HCT116 (cell line): ENCODE results near the gene IL1RAPL2. TPM values are rescaled to one million over a fixed set of nuclear protein-coding genes. Genes with fewer than 3 reads are reported as not detected.

Experiments
- ATAC-seq: fragments of 200-7000 bp; cut with Tn5 transposase; 2 replicates; pipeline ENCODE4 v1.9.1; 2020; ENCODE audit warnings: mild to moderate bottlenecking, moderate library complexity
- BruUV-seq: library from RNA; stranded (reverse); fragments of 400-500 nt; replicated peaks from 2 replicates; lab custom pipeline; 2021; lab: Mats Ljungman, UMichigan
- CTCF ChIA-PET: fragments of 300-600 bp; sonication (Branson Sonifier 250); formaldehyde crosslinking; loops from one replicate; lab custom pipeline; 2021; ENCODE audit warnings: antibody characterized with exemption; lab: Charles Lee
- POLR2A ChIA-PET: fragments of 300-600, 350-600 bp; sonication (Branson Sonifier 250); formaldehyde crosslinking; loops from one replicate; lab custom pipeline; 2021; ENCODE audit warnings: antibody characterized with exemption; lab: Charles Lee
- RAD21 ChIA-PET, 2 experiments: fragments of 300-600 bp; sonication (Branson Sonifier 250); formaldehyde crosslinking; loops; one replicate each; lab custom pipeline; 2023; ENCODE audit warnings: low total read pairs in 2 of 2; ENCODE audit not compliant: uncharacterized antibody in 2 of 2, unreplicated experiment in 2 of 2, low non-redundant PET in 1 of 2; lab: Charles Lee
- DNase-seq: peaks from one replicate; pipeline ENCODE4 v3.0.0-alpha.2; 2010; ENCODE audit warnings: low read depth, low spot score
- H2AFZ ChIP-seq: fragments of 200-600 bp; shearing (Covaris generic), sonication (generic); 2 replicates; pipeline ENCODE4 v1.6.1; 2017; ENCODE audit warnings: low read depth, mixed run types, mixed read lengths, antibody characterized with exemption, low read length; ENCODE audit not compliant: poor library complexity, severe bottlenecking
- H3K27ac ChIP-seq: 2 replicates; pipeline ENCODE4 v1.5.1; 2012; ENCODE audit warnings: low read depth, low read length
- H3K27me3 ChIP-seq: fragments of 200-600 bp; sonication (generic); 2 replicates; pipeline ENCODE4 v1.6.1; 2016; ENCODE audit warnings: mixed run types, low read length, mixed read lengths; ENCODE audit not compliant: insufficient read depth
- H3K36me3 ChIP-seq, 2 experiments: fragments of 200-500 bp in 1 of 2; fragments of 200-600 bp in 1 of 2; sonication (Bioruptor generic) in 1 of 2; sonication (generic) in 1 of 2; 2 replicates each; pipeline versions ENCODE4 v1.5.1 to v1.6.1; 2014 to 2016; ENCODE audit warnings: low read length in 2 of 2, inconsistent platforms in 1 of 2, mixed read lengths in 1 of 2, mixed run types in 1 of 2; ENCODE audit not compliant: insufficient read depth in 2 of 2, control insufficient read depth in 1 of 2
- H3K4me1 ChIP-seq, 2 experiments: fragments of 200-600 bp in 1 of 2; sonication (generic) in 1 of 2; 2 replicates each; pipeline versions ENCODE4 v1.5.1 to v1.6.1; 2012 to 2017; ENCODE audit warnings: low read length in 2 of 2, inconsistent platforms in 1 of 2, mild to moderate bottlenecking in 1 of 2, mixed read lengths in 1 of 2, mixed run types in 1 of 2, moderate library complexity in 1 of 2; ENCODE audit not compliant: insufficient read depth in 2 of 2, control insufficient read depth in 1 of 2
- H3K4me2 ChIP-seq: fragments of 200-600 bp; sonication (generic); 2 replicates; pipeline ENCODE4 v1.6.1; 2017; ENCODE audit warnings: mixed run types, low read length, mixed read lengths
- H3K4me3 ChIP-seq, 2 experiments: fragments of 200-600 bp in 1 of 2; sonication (generic) in 1 of 2; replicated peaks in 1 of 2; 2 replicates each; pipeline ENCODE4 v1.5.1; 2011 to 2016; ENCODE audit warnings: low read length in 2 of 2, control low read depth in 1 of 2, low read depth in 1 of 2, mild to moderate bottlenecking in 1 of 2, mixed read lengths in 1 of 2, mixed run types in 1 of 2
- H3K79me2 ChIP-seq: fragments of 200-600 bp; sonication (generic); 2 replicates; pipeline ENCODE4 v1.6.1; 2017; ENCODE audit warnings: mild to moderate bottlenecking, mixed run types, low read length, moderate library complexity, mixed read lengths; ENCODE audit not compliant: insufficient read depth
- H3K9ac ChIP-seq: fragments of 200-600 bp; sonication (generic); 2 replicates; pipeline ENCODE4 v1.6.1; 2016; ENCODE audit warnings: low read length, mixed read lengths
- H3K9me2 ChIP-seq: fragments of 200-600 bp; sonication (generic), shearing (Covaris generic); 2 replicates; pipeline ENCODE4 v1.6.1; 2017; ENCODE audit warnings: mixed run types, mild to moderate bottlenecking, moderate library complexity; ENCODE audit not compliant: insufficient read depth
- H3K9me3 ChIP-seq, 2 experiments: fragments of 200-500 bp in 1 of 2; fragments of 200-600 bp in 1 of 2; sonication (Bioruptor generic) in 1 of 2; sonication (generic) in 1 of 2; 2 replicates each; pipeline ENCODE4 v1.6.1; 2014 to 2017; ENCODE audit warnings: low read length in 2 of 2, mixed read lengths in 2 of 2, inconsistent platforms in 1 of 2, low read depth in 1 of 2, mild to moderate bottlenecking in 1 of 2, mixed run types in 1 of 2, moderate library complexity in 1 of 2; ENCODE audit not compliant: control insufficient read depth in 1 of 2, insufficient read depth in 1 of 2
- H4K20me1 ChIP-seq: fragments of 200-600 bp; sonication (generic), shearing (Covaris generic); 2 replicates; pipeline ENCODE4 v1.6.1; 2017; ENCODE audit warnings: mixed run types, mild to moderate bottlenecking, moderate library complexity; ENCODE audit not compliant: insufficient read depth
- EGR1 ChIP-seq: IDR thresholded peaks from 2 replicates; pipeline ENCODE4 v1.6.1; 2012; ENCODE audit warnings: low read depth
- EZH2 ChIP-seq: fragments of 200-600 bp; sonication (generic); IDR thresholded peaks from 2 replicates; pipeline ENCODE4 v1.6.1; 2017; ENCODE audit warnings: antibody characterized with exemption, mixed run types
- FOSL1 ChIP-seq: IDR thresholded peaks from 2 replicates; pipeline ENCODE4 v1.6.1; 2012; ENCODE audit warnings: low read depth
- JUND ChIP-seq: IDR thresholded peaks from 2 replicates; pipeline ENCODE4 v1.6.1; 2012
- POLR2AphosphoS5 ChIP-seq: IDR thresholded peaks from 2 replicates; pipeline ENCODE4 v1.6.1; 2011; ENCODE audit warnings: mild to moderate bottlenecking, low read depth, low read length, moderate library complexity
- REST ChIP-seq: IDR thresholded peaks from 2 replicates; pipeline ENCODE4 v1.6.1; 2012; ENCODE audit warnings: low read depth
- ZFX ChIP-seq: fragments of 450-650 bp; IDR thresholded peaks from 2 replicates; pipeline ENCODE4 v1.6.1; 2017
- intact Hi-C: fragments of 100-400 bp; cut with micrococcal nuclease; formaldehyde crosslinking; loops from 2 replicates; pipeline ENCODE4 v1.10.0; 2022
- total RNA-seq: library from RNA; stranded (reverse); gene quantifications from one replicate; pipeline ENCODE4 v1.2.1, GENCODE V29; 2021; ENCODE audit not compliant: unreplicated experiment

IL1RAPL2 gene
- total RNA-seq, 1 experiment from 2014 or later, result not detected

- Histone ChIP-seq H3K27ac (no peak overlapping the region), H3K4me3 (no peak overlapping the region), H3K4me2 (no peak overlapping the region), H4K20me1 (no peaks in the 10 kb centered on the region), H2AFZ (no peak overlapping the region), H3K27me3 (no peaks in the 10 kb centered on the region), H3K4me1 (no peaks in the 10 kb centered on the region), H3K36me3 (no peaks in the 10 kb centered on the region), H3K9me2 (no peaks in the 10 kb centered on the region), H3K9ac (no peak overlapping the region), H3K79me2 (no peaks in the 10 kb centered on the region), H3K9me3 (no peaks in the 10 kb centered on the region)
- RAD21 ChIA-PET, result no interaction called here
- no TSS peak for BruUV-seq
- POLR2A ChIA-PET, result no interaction called here
- intact Hi-C loops, result no loop called here
- ATAC-seq (no peak), DNase-seq (no peak)
- TF ChIP-seq POLR2AphosphoS5 (no peak), JUND (no peak), FOSL1 (no peak), ZFX (no peak), REST (no peak), EZH2 (no peak), EGR1 (no peak)
- CTCF ChIA-PET, result no interaction called here
Observed at GRCh38 chrX:105645667-105646357, 1079.8 kb downstream of the IL1RAPL2 start.
